ENCODE measurements around the gene KIDINS220. TPM values are rescaled to one million over a fixed set of nuclear protein-coding genes. Genes with fewer than 3 reads are reported as not detected.

Gene KIDINS220
- total and polyA plus RNA-seq, 9 of the 15 experiments (the other 6 are each of a cell fraction or from before 2014, with no cell fraction given) = 15.2 to 48.0 (median 34.4) TPM

DNA sequence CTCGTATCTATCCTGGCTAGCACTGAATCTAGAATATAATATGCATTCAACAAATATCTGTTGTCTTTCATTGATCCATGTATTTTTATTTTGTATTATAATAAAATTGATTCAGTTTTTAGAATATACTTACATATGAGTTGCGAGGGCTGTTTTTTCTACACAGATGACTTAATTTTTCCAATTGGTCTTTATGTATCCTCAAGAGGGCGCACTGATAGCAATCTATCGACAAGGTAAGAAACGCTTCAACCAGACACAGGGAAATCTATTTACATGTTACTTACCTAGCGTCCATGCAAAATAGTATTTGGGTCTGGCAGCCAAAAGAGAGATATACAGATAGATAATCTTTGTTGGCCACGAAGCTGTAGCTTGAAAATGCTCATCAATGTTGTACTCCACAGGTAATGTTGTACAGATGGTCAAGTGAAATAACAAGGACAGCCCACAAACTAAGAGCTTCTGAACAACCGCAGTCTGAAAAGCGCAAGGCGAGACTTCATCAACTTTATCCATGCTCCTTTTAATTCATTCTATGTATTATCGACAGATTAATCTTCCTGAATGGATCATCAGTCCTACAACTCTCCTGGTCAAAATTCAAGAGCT is 35.5 kb upstream of the KIDINS220 start:
- Histone ChIP-seq H3K27me3 (ENCODE audit: control insufficient read depth in 2 of 2, insufficient read depth in 2 of 2, low read length in 2 of 2) (no peaks in the 10 kb centered on the region), H3K9me1 (ENCODE audit: control insufficient read depth, insufficient read depth, low read length) (no peaks in the 10 kb centered on the region), H3K36me3 (ENCODE audit: control insufficient read depth, insufficient read depth, low read length) (peaks cover 63% of the 10 kb centered on the region), H4K20me1 (replicated peaks; ENCODE audit: control insufficient read depth, insufficient read depth, low read length) (no peaks in the 10 kb centered on the region), H2AFZ (ENCODE audit: low read depth, low read length) (no peak overlapping the region), H3K79me2 (ENCODE audit: control insufficient read depth, insufficient read depth, low read length) (no peaks in the 10 kb centered on the region), H3K27ac (ENCODE audit: extremely low read depth, low read depth, low read length) (no peak overlapping the region), H3K4me2 (ENCODE audit: insufficient read depth, low read length) (no peak overlapping the region), H3K9me3 (replicated peaks; ENCODE audit: control insufficient read depth, insufficient read depth, low read depth, low read length) (no peaks in the 10 kb centered on the region), H3K9ac (ENCODE audit: insufficient read depth in 1 of 2, low read depth in 2 of 2, low read length in 2 of 2) (no peak overlapping the region), H3K4me3 (no peak overlapping the region), H3K4me1 (replicated peaks in 1 of 2; ENCODE audit: control insufficient read depth in 2 of 2, insufficient read depth in 2 of 2, low read length in 2 of 2) (peaks cover 0 to 2% of the 10 kb centered on the region in 2 experiments; a peak in 1 of 5 replicates)
- CTCF ChIA-PET (ENCODE audit: low intra/inter-chr PET ratio) = interaction anchor here (1.4 kb wide), 1 partner anchor 266 kb away, joined by 6 read pairs; no protein-coding TSS in a partner anchor
- in situ Hi-C loops (cut with MboI) (no loop called here), intact Hi-C loops (cut with micrococcal nuclease) (loop anchor here (2.0 to 5.0 kb wide), 3 partner anchors 114 to 268 kb away; no protein-coding TSS in a partner anchor)
- peak; percentile 67 for ATAC-seq
- BruUV-seq (replicated peaks) = no TSS peak
- peak; percentile 29 to 59 (median 34) for DNase-seq (ENCODE audit: extremely low read depth in 1 of 4, low spot score in 3 of 4)
- POLR2A ChIA-PET = no interaction called here
- WGBS (ENCODE audit: insufficient coverage, low coverage, missing lambda C conversion rate) = 53% methylated on average over 11 of the region's 11 CpGs
- FAIRE-seq = no peak
- peak; percentile 74 for TF ChIP-seq FOSL1 (tag; conservative IDR thresholded peaks at IDR 0.05)
- TF ChIP-seq, protein P1, sequence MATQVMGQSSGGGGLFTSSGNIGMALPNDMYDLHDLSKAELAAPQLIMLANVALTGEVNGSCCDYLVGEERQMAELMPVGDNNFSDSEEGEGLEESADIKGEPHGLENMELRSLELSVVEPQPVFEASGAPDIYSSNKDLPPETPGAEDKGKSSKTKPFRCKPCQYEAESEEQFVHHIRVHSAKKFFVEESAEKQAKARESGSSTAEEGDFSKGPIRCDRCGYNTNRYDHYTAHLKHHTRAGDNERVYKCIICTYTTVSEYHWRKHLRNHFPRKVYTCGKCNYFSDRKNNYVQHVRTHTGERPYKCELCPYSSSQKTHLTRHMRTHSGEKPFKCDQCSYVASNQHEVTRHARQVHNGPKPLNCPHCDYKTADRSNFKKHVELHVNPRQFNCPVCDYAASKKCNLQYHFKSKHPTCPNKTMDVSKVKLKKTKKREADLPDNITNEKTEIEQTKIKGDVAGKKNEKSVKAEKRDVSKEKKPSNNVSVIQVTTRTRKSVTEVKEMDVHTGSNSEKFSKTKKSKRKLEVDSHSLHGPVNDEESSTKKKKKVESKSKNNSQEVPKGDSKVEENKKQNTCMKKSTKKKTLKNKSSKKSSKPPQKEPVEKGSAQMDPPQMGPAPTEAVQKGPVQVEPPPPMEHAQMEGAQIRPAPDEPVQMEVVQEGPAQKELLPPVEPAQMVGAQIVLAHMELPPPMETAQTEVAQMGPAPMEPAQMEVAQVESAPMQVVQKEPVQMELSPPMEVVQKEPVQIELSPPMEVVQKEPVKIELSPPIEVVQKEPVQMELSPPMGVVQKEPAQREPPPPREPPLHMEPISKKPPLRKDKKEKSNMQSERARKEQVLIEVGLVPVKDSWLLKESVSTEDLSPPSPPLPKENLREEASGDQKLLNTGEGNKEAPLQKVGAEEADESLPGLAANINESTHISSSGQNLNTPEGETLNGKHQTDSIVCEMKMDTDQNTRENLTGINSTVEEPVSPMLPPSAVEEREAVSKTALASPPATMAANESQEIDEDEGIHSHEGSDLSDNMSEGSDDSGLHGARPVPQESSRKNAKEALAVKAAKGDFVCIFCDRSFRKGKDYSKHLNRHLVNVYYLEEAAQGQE (IDR thresholded peaks at IDR 0.05; ENCODE audit: borderline replicate concordance) = peak; percentile 56; the same call in 1 of the 2 replicates
- TF ChIP-seq, protein P1 (CRISPR knock-in tag; IDR thresholded peaks at IDR 0.05; ENCODE audit: low read depth) = no peak
- TF ChIP-seq, protein P2, sequence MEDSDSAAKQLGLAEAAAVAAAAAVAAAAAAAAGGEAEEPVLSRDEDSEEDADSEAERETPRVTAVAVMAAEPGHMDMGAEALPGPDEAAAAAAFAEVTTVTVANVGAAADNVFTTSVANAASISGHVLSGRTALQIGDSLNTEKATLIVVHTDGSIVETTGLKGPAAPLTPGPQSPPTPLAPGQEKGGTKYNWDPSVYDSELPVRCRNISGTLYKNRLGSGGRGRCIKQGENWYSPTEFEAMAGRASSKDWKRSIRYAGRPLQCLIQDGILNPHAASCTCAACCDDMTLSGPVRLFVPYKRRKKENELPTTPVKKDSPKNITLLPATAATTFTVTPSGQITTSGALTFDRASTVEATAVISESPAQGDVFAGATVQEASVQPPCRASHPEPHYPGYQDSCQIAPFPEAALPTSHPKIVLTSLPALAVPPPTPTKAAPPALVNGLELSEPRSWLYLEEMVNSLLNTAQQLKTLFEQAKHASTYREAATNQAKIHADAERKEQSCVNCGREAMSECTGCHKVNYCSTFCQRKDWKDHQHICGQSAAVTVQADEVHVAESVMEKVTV (CRISPR knock-in tag; IDR thresholded peaks at IDR 0.05) = peak; percentile 66
- TF ChIP-seq EP400 (IDR thresholded peaks at IDR 0.05) = no peak
- no peak for TF ChIP-seq PTRF (tag; IDR thresholded peaks at IDR 0.05)
- TF ChIP-seq SMC3 (conservative IDR thresholded peaks at IDR 0.05; ENCODE audit: insufficient read depth, low read depth, low read length) = 0 out of 2 replicates have a peak, but pooled peaks have one; percentile 12
- peak; percentile 53; the same call in 1 of the 2 replicates for TF ChIP-seq JUND (IDR thresholded peaks at IDR 0.05; ENCODE audit: borderline replicate concordance, low read depth, low read length)
- peak; percentile 34; the same call in 1 of the 3 replicates for TF ChIP-seq JUND (tag; IDR thresholded peaks at IDR 0.05; ENCODE audit: borderline replicate concordance, low read depth, low read length)
- TF ChIP-seq, protein P3, sequence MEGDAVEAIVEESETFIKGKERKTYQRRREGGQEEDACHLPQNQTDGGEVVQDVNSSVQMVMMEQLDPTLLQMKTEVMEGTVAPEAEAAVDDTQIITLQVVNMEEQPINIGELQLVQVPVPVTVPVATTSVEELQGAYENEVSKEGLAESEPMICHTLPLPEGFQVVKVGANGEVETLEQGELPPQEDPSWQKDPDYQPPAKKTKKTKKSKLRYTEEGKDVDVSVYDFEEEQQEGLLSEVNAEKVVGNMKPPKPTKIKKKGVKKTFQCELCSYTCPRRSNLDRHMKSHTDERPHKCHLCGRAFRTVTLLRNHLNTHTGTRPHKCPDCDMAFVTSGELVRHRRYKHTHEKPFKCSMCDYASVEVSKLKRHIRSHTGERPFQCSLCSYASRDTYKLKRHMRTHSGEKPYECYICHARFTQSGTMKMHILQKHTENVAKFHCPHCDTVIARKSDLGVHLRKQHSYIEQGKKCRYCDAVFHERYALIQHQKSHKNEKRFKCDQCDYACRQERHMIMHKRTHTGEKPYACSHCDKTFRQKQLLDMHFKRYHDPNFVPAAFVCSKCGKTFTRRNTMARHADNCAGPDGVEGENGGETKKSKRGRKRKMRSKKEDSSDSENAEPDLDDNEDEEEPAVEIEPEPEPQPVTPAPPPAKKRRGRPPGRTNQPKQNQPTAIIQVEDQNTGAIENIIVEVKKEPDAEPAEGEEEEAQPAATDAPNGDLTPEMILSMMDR (IDR thresholded peaks at IDR 0.05 in 2 of 3, conservative IDR thresholded peaks at IDR 0.05 in 1 of 3; ENCODE audit: insufficient read depth in 2 of 3, low read depth in 1 of 3, low read length in 3 of 3) = peak; percentile 40 to 62 (median 50); a peak in 5 of 6 replicates

Data from K562 (cell line).